Heart left ventricle (tissue), 16 donors: ENCODE measurements around the gene UQCC2. TPM values are rescaled to one million over a fixed set of nuclear protein-coding genes. Genes with fewer than 3 reads are reported as not detected.

Experiments used
- ATAC-seq, 4 donors: fragments of 200-7000 bp; cut with Tn5 transposase; one replicate each; pipeline ENCODE4 v1.9.1; 2020 to 2022; ENCODE audit warnings: moderate library complexity in 4 of 4, mild to moderate bottlenecking in 3 of 4, moderate number of reproducible peaks in 1 of 4
- DNase-seq, 5 donors: peaks; one replicate each; pipeline ENCODE4 v3.0.0-alpha.2; 2020
- H3K27ac ChIP-seq, 12 donors: fragments of 200-600 bp; sonication (generic) in 4 of 12; one replicate each; pipeline versions ENCODE4 v1.5.0 to v1.8.0; 2016 to 2022; ENCODE audit warnings: mild to moderate bottlenecking in 2 of 12
- H3K27me3 ChIP-seq, 9 donors: fragments of 200-600 bp; sonication (generic) in 2 of 9; one replicate each; pipeline versions ENCODE4 v1.5.1 to v1.8.0; 2016 to 2022; ENCODE audit warnings: mild to moderate bottlenecking in 3 of 9
- H3K36me3 ChIP-seq, 9 donors: fragments of 200-600 bp; sonication (generic) in 2 of 9; one replicate each; pipeline versions ENCODE4 v1.5.0 to v1.8.0; 2018 to 2022; ENCODE audit warnings: mild to moderate bottlenecking in 2 of 9
- H3K4me1 ChIP-seq, 12 donors: fragments of 200-600 bp; sonication (generic) in 4 of 12; one replicate each; pipeline versions ENCODE4 v1.5.0 to v1.8.0; 2016 to 2022; ENCODE audit warnings: mild to moderate bottlenecking in 3 of 12
- H3K4me3 ChIP-seq, 12 donors: fragments of 200-600 bp; sonication (generic) in 4 of 12; one replicate each; pipeline versions ENCODE4 v1.5.0 to v1.8.0; 2017 to 2022; ENCODE audit warnings: mild to moderate bottlenecking in 9 of 12, moderate library complexity in 4 of 12
- H3K9me3 ChIP-seq, 12 donors: fragments of 200-600 bp; sonication (generic) in 4 of 12; one replicate each; pipeline versions ENCODE4 v1.5.0 to v1.8.0; 2016 to 2022; ENCODE audit warnings: mild to moderate bottlenecking in 1 of 12
- POLR2A ChIP-seq, 2 donors: fragments of 450-650 bp; IDR thresholded peaks; one replicate each; pipeline ENCODE4 v1.6.1; 2017; ENCODE audit warnings: antibody characterized with exemption in 2 of 2, mild to moderate bottlenecking in 2 of 2, moderate library complexity in 2 of 2
- WGBS, 4 donors: extraction: QIAGEN DNeasy Blood & Tissue Kit in 2 of 4; methylation state at CpG; one replicate each; pipeline versions ENCODE4 v1.1.5 to v1.1.7; 2013 to 2018; 5-methylcytosine and 5-hydroxymethylcytosine counted together
- intact Hi-C, 10 donors: fragments of 100-400 bp; cut with DNase I; formaldehyde crosslinking; loops; one replicate each; pipeline versions ENCODE4 v1.11.1 to v1.14.2; 2022
- long read RNA-seq, 3 donors: library from polyadenylated mRNA; unstranded; transcript quantifications; one replicate each; pipeline ENCODE4 v2.0.0, GENCODE V29; 2020 to 2021
- polyA plus RNA-seq, 2 donors: library from polyadenylated mRNA; stranded (reverse); fragments of 200-250 nt; gene quantifications; one replicate each; pipeline ENCODE4 v1.2.3, GENCODE V29; 2013
- total RNA-seq, 9 donors: library from RNA; depleted of rRNA in 2 of 9; stranded (reverse); fragments of >200 nt in 2 of 9; fragmentation: NEBNext Ultra II Directional in 3 of 9; extraction: Animal tissue kit (Norgen Biotek cat#: 25700) in 3 of 9; gene quantifications; one replicate each; pipeline versions ENCODE4 v1.1.0 to v1.2.4, GENCODE V29; 2016 to 2023
- TF ChIP-seq, protein P1 (sequence below), 12 donors: fragments of 200-600 bp; sonication (generic) in 4 of 12; IDR thresholded peaks; one replicate each; pipeline versions ENCODE4 v1.5.0 to v1.8.0; 2018 to 2022; ENCODE audit warnings: antibody characterized with exemption in 12 of 12, mild to moderate bottlenecking in 5 of 12
- donor health status: ischemic (EF 13 %, LVEDD 7.1; RV severe dilation, severe dysfunction).
- donor health status: healthy with polysubstance abuse.
- donor health status: DM: no; HTN: yes; CAD: no.
- donor health status: DM: no; HTN: no; CAD: no.
- donor health status: ischemic (EF 25% LVEDD 6.9; RV normal size, moderate dysfunction).
- donor health status: ischemic (EF 25% LVEDD 5.7; RV mildly dilated, moderate dysfunction).
- donor health status: healthy.
- donor health status: DM: yes; HTN: yes; CAD: no.
- donor health status: ischemic (EF 35%, LVEDD 5.7; RV mildly dilated, moderate dysfunction).
- donor health status: nonischemic (EF 11% LVEDD 7.7; RV severe dilation, severe dysfunction).
- donor health status: DM: yes; HTN: yes; CAD: no.
- donor health status: PGD.
- donor health status: ischemic (EF 29% LVEDD 5.4; RV normal size, mild dysfunction).
- donor health status: nonischemic (EF 23%, LVEDD 6.1; RV moderate dilation, normal function).

Gene UQCC2
- total RNA-seq (100 to 1,000 TPM in 8 of 9 donors, 10 to 100 TPM in 1; 88.5 to 298 (median 195) TPM), polyA plus RNA-seq (100 to 1,000 TPM; 123 to 496 TPM)
- long read RNA-seq, donor 1, full-length matches to known transcripts: 127 of 140 reads
- long read RNA-seq, donor 1, partial matches to known transcripts: 7 of 140 reads
- long read RNA-seq, donor 1, other reads (novel, unspliced or antisense): 6 of 140 reads
- long read RNA-seq, donor 2, full-length matches to known transcripts: 52 of 56 reads
- long read RNA-seq, donor 2, partial matches to known transcripts: 2 of 56 reads
- long read RNA-seq, donor 2, other reads (novel, unspliced or antisense): 2 of 56 reads
- long read RNA-seq, donor 3, full-length matches to known transcripts: 76 of 79 reads
- long read RNA-seq, donor 3, partial matches to known transcripts: 0 of 79 reads
- long read RNA-seq, donor 3, other reads (novel, unspliced or antisense): 3 of 79 reads

DNA sequence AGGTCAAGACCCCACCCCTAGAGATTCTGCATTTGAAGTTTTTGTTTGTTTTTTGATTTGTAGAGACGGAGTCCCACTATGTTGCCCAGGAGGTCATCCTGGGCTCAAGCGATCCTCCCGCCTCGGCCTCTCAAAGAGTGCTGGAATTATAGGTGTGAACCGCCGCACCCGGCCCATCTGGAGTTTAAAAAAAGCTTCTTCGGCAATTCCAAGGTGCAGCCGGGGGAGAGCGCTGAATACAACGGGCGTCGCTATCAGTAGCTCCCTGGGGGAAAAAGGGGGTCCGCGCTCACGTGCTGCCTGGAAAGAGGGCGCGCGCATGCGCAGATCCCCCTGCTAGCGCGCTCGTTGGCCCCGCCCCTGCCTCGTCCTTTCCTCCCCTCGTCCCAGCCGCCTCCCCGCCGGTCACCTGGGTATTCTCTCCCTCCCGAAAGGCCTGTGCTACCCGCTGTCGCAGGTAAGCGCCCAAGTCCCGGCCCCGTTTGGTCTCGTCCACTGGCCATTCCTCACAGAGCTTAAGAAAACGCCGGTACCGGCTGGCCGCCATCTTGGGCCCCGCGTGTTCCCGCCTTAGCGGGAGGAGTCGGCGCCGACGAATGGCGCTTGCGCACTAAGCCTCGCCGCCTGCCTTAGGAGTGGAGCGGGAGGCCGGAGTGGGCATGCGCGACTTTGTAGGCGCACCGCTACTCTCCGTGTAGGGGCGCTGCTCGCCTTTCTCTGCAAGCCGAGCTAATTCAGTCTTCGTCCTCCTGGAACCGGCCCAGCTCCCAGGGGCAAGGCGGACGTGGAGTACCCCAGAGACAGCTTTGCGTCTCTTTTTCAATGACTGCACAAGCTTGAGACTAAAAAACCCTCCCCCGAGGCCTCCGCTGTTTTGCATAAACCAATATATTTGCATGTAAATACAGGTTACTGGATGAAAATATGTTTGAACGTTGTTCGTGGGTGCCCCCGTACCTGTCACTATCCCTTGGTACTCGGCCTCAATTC, at the start of gene UQCC2:
UQCC2 (minus strand) TSS at position 561 of the 990 bp plus-strand sequence; CDS start at position 547, 14 bp downstream.
- H3K4me3 ChIP-seq: peak within 1 kb of the TSS; percentile 35 to 86 (median 76)
- peaks cover 0 to 39% (median 25%) of the 10 kb centered on the region in 12 donors for H3K4me1 ChIP-seq
- peaks cover 0 to 18% (median 8%) of the 10 kb centered on the region in 9 donors for H3K36me3 ChIP-seq
- DNase-seq (peak; percentile 97 to 99 (median 99)), ATAC-seq (peak; percentile 96 to 99 (median 96))
- WGBS, 4 donors: 1 to 3% (median 2%) methylated on average over 47 to 73 of the region's 73 CpGs
- H3K9me3 ChIP-seq: no peaks in the 10 kb centered on the region
- no peaks in the 10 kb centered on the region for H3K27me3 ChIP-seq
- peak within 1 kb of the TSS; percentile 80 to 98 (median 94) for H3K27ac ChIP-seq
- peak in 1 of 2 donors; percentile 80 for TF ChIP-seq POLR2A (IDR thresholded peaks at IDR 0.05)
- TF ChIP-seq, protein P1, sequence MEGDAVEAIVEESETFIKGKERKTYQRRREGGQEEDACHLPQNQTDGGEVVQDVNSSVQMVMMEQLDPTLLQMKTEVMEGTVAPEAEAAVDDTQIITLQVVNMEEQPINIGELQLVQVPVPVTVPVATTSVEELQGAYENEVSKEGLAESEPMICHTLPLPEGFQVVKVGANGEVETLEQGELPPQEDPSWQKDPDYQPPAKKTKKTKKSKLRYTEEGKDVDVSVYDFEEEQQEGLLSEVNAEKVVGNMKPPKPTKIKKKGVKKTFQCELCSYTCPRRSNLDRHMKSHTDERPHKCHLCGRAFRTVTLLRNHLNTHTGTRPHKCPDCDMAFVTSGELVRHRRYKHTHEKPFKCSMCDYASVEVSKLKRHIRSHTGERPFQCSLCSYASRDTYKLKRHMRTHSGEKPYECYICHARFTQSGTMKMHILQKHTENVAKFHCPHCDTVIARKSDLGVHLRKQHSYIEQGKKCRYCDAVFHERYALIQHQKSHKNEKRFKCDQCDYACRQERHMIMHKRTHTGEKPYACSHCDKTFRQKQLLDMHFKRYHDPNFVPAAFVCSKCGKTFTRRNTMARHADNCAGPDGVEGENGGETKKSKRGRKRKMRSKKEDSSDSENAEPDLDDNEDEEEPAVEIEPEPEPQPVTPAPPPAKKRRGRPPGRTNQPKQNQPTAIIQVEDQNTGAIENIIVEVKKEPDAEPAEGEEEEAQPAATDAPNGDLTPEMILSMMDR (IDR thresholded peaks at IDR 0.05): peak; percentile 49 to 92 (median 77)
- intact Hi-C loops: loop anchor here in 9 of 10 donors (1.0 to 10.0 kb wide), 9 partner anchors 33 to 443 kb away; partner anchors contain the start of genes IP6K3 (in 1 of the 9) and LEMD2 (in 1 of the 9)

DNA sequence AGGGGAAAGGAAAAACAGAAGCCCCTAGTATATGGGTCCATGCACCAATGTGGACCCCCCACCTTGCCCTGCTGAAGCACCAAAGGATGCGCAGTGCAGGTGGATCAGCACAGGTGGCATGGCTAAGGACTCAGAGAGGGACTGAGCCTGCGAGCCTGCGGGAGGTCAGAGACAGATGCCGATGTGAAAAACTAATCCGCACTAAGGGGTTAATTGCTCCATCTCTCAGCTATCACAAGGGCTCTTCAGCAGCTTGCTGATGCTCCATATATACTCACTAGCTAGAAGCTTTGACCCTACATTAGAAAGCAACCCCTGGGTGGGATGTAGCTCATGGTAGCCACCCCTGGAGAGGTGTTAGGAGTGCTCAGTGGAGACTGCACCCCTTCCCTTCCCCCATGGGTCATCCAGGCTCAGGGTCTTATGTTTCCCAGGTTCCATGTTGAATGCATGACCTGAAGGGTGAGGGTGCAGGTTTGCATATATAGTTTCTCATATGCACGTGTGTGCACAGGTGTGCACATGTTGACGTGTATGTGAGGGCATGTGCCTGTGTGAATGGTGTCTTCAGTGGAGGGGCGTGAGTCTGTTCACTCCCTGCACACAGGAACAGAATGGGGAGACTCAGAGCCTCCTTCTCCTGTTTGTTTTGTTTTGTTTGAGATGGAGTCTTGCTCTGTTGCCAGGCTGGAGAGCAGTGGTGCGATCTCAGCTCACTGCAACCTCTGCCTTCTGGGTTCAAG, 48.6 kb upstream of the UQCC2 start:
- Histone ChIP-seq H3K4me3 (no peak overlapping the region), H3K27ac (no peak overlapping the region), H3K4me1 (peaks cover 0 to 26% (median 15%) of the 10 kb centered on the region in 12 donors), H3K36me3 (no peaks in the 10 kb centered on the region), H3K9me3 (no peaks in the 10 kb centered on the region), H3K27me3 (no peaks in the 10 kb centered on the region)
- no peak for DNase-seq
- no peak for ATAC-seq
- 81 to 86% (median 84%) methylated on average over 9 of the region's 9 CpGs for WGBS, 4 donors
- TF ChIP-seq, protein P1 (IDR thresholded peaks at IDR 0.05): no peak
- intact Hi-C loops: loop anchor here in 8 of 10 donors (5.0 to 10.0 kb wide), 5 partner anchors 33 to 175 kb away; partner anchors contain the start of genes UQCC2 (in 3 of the 8) and BAK1 (in 1 of the 8)

DNA sequence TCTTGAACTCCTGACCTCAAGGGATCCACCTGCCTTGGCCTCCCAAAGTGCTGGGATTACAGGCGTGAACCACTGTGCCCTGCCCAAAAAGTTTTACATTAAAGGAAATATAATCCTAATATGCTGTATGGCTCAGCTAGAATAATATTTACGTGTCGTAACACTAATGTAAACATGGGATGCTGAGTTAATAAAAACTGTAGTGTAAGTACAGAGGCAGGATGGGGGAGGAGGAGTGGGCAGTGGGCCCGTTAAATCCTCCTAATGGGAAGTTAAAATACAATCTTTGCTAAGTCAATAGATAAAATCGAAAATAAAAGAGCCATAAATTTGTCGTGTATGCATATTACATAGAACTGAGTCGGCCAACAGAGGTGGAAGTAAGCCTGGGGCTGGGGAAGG, 47.3 kb upstream of the UQCC2 start:
- Histone ChIP-seq H3K27me3 (no peaks in the 10 kb centered on the region), H3K4me3 (no peak overlapping the region), H3K4me1 (peaks cover 0 to 26% (median 15%) of the 10 kb centered on the region in 12 donors), H3K27ac (no peak overlapping the region), H3K36me3 (no peaks in the 10 kb centered on the region), H3K9me3 (no peaks in the 10 kb centered on the region)
- TF ChIP-seq POLR2A (IDR thresholded peaks at IDR 0.05): no peak
- TF ChIP-seq, protein P1 (IDR thresholded peaks at IDR 0.05): no peak
- WGBS, 4 donors: 85 to 90% (median 87%) methylated on average over 7 of the region's 7 CpGs
- ATAC-seq: no peak
- intact Hi-C loops: no loop called here
- DNase-seq: no peak
